Ishikawa (cell line): Measurements from ENCODE around the gene CNNM1.

ENCODE experiments used
- CEBPB ChIP-seq: IDR thresholded peaks from 2 replicates; pipeline ENCODE4 v1.6.1; 2012
- CREB1 ChIP-seq: IDR thresholded peaks from 2 replicates; pipeline ENCODE4 v1.6.1; 2012; ENCODE audit warnings: low read depth
- EGR1 ChIP-seq: IDR thresholded peaks from 2 replicates; pipeline ENCODE4 v1.6.1; 2012
- EP300 ChIP-seq: IDR thresholded peaks from 2 replicates; pipeline ENCODE4 v1.6.1; 2012; ENCODE audit warnings: borderline replicate concordance
- FOXM1 ChIP-seq: IDR thresholded peaks from 2 replicates; pipeline ENCODE4 v1.6.1; 2012; ENCODE audit warnings: low read depth, borderline replicate concordance
- NFIC ChIP-seq: IDR thresholded peaks from 2 replicates; pipeline ENCODE4 v1.6.1; 2012
- RAD21 ChIP-seq: IDR thresholded peaks from 2 replicates; pipeline ENCODE4 v1.6.1; 2012; ENCODE audit warnings: low read depth
- TAF1 ChIP-seq: IDR thresholded peaks from 2 replicates; pipeline ENCODE4 v1.6.1; 2012; ENCODE audit warnings: low read depth, mild to moderate bottlenecking
- TCF12 ChIP-seq: IDR thresholded peaks from 2 replicates; pipeline ENCODE4 v1.6.1; 2012; ENCODE audit warnings: low read depth
- TEAD4 ChIP-seq: IDR thresholded peaks from 2 replicates; pipeline ENCODE4 v1.6.1; 2012
- YY1 ChIP-seq: IDR thresholded peaks from 2 replicates; pipeline ENCODE4 v1.6.1; 2012; ENCODE audit warnings: low read depth
- ZBTB7A ChIP-seq: IDR thresholded peaks from 2 replicates; pipeline ENCODE4 v1.6.1; 2012; ENCODE audit warnings: low read depth
- TF ChIP-seq, protein P1 (sequence below): IDR thresholded peaks from 2 replicates; pipeline ENCODE4 v1.6.1; 2012
- TF ChIP-seq, protein P2 (sequence below): IDR thresholded peaks from 2 replicates; pipeline ENCODE4 v1.6.1; 2012
- TF ChIP-seq, protein P3 (sequence below): IDR thresholded peaks from 2 replicates; pipeline ENCODE4 v1.6.1; 2012; ENCODE audit warnings: low read depth, mild to moderate bottlenecking

CNNM1 gene

DNA sequence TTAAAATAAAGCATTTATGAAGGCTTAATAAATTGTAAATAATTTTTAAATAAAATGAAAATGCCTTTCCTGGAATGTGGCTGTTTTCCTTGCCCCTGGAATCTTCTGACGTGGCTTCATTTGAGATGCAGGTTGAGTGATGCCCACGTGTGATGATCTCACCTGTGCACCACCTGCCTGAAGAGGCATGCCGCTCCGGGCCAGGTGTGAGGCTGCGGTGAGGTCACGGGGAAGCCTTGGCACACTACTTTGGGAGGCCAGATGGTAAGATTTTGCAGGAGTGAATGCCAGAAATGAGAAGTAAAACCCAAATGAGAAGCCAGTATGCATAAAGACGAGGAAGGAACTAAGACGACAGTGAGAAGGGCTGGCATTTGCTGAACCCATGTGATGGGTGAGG is 65.1 kb downstream of the CNNM1 start:
- TF ChIP-seq TAF1 (no peak), CREB1 (no peak), TEAD4 (no peak), FOXM1 (no peak), EP300 (no peak), ZBTB7A (no peak), CEBPB (no peak), TCF12 (no peak), YY1 (no peak)
- TF ChIP-seq, protein P1, sequence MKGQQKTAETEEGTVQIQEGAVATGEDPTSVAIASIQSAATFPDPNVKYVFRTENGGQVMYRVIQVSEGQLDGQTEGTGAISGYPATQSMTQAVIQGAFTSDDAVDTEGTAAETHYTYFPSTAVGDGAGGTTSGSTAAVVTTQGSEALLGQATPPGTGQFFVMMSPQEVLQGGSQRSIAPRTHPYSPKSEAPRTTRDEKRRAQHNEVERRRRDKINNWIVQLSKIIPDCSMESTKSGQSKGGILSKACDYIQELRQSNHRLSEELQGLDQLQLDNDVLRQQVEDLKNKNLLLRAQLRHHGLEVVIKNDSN: no peak
- TF ChIP-seq, protein P2, sequence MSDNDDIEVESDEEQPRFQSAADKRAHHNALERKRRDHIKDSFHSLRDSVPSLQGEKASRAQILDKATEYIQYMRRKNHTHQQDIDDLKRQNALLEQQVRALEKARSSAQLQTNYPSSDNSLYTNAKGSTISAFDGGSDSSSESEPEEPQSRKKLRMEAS: no peak; the same call in 1 of the 2 replicates

DNA sequence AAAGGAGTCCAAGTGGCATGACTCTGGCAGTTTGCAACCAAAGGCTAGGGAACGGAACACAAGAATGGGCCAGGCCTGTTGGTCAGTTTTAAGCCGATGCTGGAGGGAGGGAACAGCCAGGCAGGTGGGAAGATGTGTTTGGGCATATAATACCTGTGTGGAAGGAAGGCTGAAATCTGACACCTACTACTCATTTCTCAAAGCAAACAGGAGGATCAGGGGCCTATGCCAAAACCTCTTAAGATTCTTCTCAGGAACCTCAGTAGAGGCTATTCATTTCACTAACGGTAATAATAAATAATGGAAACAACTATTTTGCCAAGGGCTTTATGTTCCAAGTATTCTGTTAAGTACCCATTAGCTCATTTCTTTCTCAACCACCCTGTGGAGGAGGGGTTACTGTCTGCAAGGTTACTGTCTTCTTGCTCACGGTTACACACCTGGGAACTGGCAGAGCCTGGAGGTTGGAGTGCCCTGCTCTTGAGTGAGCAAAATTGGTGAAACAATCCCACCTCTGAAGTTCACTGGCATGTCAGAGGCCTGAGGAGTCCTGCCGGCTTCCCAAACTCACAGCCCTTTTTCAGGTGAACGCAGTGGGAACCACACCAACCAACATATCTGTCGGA is 65.7 kb downstream of the CNNM1 start:
- TF ChIP-seq TCF12 (no peak), CREB1 (no peak), TEAD4 (peak; percentile 29), YY1 (no peak), ZBTB7A (no peak), CEBPB (no peak), NFIC (peak; percentile 73), RAD21 (no peak), EP300 (peak; percentile 52; the same call in 1 of the 2 replicates), FOXM1 (no peak)
- TF ChIP-seq, protein P3, sequence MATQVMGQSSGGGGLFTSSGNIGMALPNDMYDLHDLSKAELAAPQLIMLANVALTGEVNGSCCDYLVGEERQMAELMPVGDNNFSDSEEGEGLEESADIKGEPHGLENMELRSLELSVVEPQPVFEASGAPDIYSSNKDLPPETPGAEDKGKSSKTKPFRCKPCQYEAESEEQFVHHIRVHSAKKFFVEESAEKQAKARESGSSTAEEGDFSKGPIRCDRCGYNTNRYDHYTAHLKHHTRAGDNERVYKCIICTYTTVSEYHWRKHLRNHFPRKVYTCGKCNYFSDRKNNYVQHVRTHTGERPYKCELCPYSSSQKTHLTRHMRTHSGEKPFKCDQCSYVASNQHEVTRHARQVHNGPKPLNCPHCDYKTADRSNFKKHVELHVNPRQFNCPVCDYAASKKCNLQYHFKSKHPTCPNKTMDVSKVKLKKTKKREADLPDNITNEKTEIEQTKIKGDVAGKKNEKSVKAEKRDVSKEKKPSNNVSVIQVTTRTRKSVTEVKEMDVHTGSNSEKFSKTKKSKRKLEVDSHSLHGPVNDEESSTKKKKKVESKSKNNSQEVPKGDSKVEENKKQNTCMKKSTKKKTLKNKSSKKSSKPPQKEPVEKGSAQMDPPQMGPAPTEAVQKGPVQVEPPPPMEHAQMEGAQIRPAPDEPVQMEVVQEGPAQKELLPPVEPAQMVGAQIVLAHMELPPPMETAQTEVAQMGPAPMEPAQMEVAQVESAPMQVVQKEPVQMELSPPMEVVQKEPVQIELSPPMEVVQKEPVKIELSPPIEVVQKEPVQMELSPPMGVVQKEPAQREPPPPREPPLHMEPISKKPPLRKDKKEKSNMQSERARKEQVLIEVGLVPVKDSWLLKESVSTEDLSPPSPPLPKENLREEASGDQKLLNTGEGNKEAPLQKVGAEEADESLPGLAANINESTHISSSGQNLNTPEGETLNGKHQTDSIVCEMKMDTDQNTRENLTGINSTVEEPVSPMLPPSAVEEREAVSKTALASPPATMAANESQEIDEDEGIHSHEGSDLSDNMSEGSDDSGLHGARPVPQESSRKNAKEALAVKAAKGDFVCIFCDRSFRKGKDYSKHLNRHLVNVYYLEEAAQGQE: no peak
- TF ChIP-seq, protein P1: no peak
- TF ChIP-seq, protein P2: peak; percentile 49; the same call in 1 of the 2 replicates

DNA sequence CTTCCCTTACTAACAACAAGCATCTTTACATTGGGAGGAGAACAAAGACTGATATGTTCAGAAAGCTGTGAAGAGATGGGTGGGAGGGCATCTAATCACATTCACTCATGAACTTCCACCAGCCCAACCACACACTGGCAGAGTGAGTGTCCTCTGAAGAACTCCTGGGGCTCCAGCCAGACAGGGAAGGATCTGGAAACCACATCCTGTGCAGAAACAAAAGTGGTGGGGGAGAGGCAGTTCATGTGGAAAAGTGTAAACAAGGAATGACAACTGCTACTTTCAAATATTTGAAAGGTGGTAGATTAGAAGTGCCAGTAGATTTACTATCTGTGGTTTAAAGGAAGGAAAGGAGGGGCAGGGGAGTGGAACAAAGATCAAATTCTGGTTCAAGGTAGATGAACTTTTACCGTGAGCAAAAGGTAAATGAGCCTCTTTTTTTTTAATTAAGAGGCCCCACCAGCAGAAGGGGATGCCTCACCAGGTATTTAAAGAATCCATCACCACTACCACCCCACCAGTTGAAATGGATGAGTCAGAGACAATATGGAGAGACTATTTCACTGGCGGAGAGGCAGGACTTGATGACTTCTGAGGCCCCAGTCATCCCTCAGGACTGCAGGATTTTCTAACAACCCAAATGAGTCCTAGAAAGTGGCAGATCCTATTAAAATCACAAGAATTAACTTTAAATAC is 66.7 kb downstream of the CNNM1 start:
- no peak for TF ChIP-seq RAD21
- TF ChIP-seq YY1: no peak
- no peak for TF ChIP-seq TAF1
- TF ChIP-seq, protein P2: 0 out of 2 replicates have a peak, but pooled peaks have one; percentile 18
- no peak for TF ChIP-seq CREB1
- TF ChIP-seq, protein P3: no peak
- no peak for TF ChIP-seq CEBPB
- peak; percentile 70 for TF ChIP-seq EP300
- no peak for TF ChIP-seq EGR1
- peak; percentile 70 for TF ChIP-seq NFIC
- peak; percentile 63 for TF ChIP-seq TCF12
- TF ChIP-seq FOXM1: peak; percentile 72; the same call in 1 of the 2 replicates
- TF ChIP-seq, protein P1: no peak
- no peak for TF ChIP-seq ZBTB7A
- TF ChIP-seq TEAD4: peak; percentile 35; the same call in 1 of the 2 replicates

DNA sequence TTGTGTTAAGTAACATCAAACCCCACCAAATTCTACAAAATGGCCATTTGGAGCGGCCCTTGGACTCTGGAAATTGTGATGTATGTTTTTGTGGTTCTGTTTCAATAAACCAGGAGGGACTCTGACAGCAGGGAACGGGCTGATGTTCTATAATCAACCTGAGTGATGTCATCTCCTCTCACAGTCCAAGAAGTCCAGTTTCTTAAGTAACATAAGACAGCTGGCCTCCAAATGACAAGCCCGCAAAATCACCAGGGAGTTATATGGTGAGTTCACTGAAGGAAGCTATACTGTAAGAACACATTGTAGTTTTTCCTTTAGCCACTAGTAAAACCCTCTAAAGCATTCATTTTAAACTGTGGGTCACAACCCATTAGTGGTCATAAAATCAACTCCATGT is 67.3 kb downstream of the CNNM1 start:
- TF ChIP-seq FOXM1: no peak
- TF ChIP-seq CEBPB: no peak
- TF ChIP-seq TAF1: no peak
- TF ChIP-seq YY1: no peak
- no peak for TF ChIP-seq NFIC
- TF ChIP-seq, protein P3: no peak
- no peak for TF ChIP-seq ZBTB7A
- no peak for TF ChIP-seq EGR1
- TF ChIP-seq, protein P1: no peak
- TF ChIP-seq RAD21: no peak
- TF ChIP-seq, protein P2: no peak
- TF ChIP-seq CREB1: no peak
